ENCODE results near the gene VIL1. TPM values are rescaled to one million over a fixed set of nuclear protein-coding genes. Genes with fewer than 3 reads are reported as not detected.

VIL1 gene
- total RNA-seq, 1 donor from 2014 or later: 305 TPM

DNA sequence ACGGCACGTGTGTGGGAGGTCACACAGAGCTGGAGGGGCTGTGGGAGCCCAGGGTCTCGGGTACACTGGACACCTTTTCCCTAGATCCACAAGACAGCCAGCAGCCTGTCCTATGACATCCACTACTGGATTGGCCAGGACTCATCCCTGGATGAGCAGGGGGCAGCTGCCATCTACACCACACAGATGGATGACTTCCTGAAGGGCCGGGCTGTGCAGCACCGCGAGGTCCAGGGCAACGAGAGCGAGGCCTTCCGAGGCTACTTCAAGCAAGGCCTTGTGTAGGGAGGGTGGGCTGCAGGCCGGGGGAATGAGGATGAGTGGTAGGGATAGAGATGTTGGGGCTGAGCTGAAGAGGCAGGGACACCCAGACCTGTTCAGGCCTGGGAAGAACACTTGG is 6.6 kb downstream of the VIL1 start:
- no peak for TF ChIP-seq CTCF (IDR thresholded peaks at IDR 0.05; ENCODE audit: unreplicated experiment)
- Mint-ChIP-seq H3K36me3 (ENCODE audit: insufficient read depth) (peaks cover 25% of the 10 kb centered on the region), H3K27me3 (no peaks in the 10 kb centered on the region), H3K9me3 (ENCODE audit: low read depth) (no peaks in the 10 kb centered on the region), H3K4me1 (ENCODE audit: low read depth) (peaks cover 21% of the 10 kb centered on the region), H3K4me3 (ENCODE audit: low read depth) (no peak overlapping the region), H3K27ac (peak overlapping the region; percentile 57)
- no peak for DNase-seq (ENCODE audit: low spot score, unreplicated experiment)

DNA sequence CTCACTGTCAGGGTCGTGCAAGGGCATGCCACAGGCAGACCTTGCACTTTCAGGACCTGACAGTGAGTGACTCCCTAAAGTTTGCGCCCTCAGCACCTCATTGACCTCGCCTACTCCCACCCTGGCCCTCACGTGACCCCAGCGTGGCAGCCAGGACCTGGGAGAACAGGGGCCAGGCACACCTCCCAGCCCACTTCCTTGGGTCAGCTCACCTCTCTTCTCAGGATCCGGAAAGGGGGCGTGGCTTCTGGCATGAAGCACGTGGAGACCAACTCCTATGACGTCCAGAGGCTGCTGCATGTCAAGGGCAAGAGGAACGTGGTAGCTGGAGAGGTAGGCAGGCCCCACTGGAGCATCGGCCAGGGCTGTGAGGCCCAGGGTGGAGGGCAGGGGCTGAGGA is 8.8 kb downstream of the VIL1 start:
- no peak overlapping the region for H3K4me3 Mint-ChIP-seq (ENCODE audit: low read depth)
- H3K9me3 Mint-ChIP-seq (ENCODE audit: low read depth): no peaks in the 10 kb centered on the region
- peaks cover 32% of the 10 kb centered on the region for H3K36me3 Mint-ChIP-seq (ENCODE audit: insufficient read depth)

GRCh38 chr2:218428846-218429558 is 10.1 kb downstream of the VIL1 start:
- DNase-seq (ENCODE audit: low spot score, unreplicated experiment): no peak
- no peaks in the 10 kb centered on the region for H3K27me3 Mint-ChIP-seq
- no peak overlapping the region for H3K27ac Mint-ChIP-seq
- H3K4me3 Mint-ChIP-seq (ENCODE audit: low read depth): no peak overlapping the region
- no peaks in the 10 kb centered on the region for H3K9me3 Mint-ChIP-seq (ENCODE audit: low read depth)
- H3K4me1 Mint-ChIP-seq (ENCODE audit: low read depth): no peaks in the 10 kb centered on the region
- TF ChIP-seq CTCF (IDR thresholded peaks at IDR 0.05; ENCODE audit: unreplicated experiment): no peak
- H3K36me3 Mint-ChIP-seq (ENCODE audit: insufficient read depth): peaks cover 32% of the 10 kb centered on the region

More for the DNA sequence above, 8.8 kb downstream of the VIL1 start:
- no peak for DNase-seq (ENCODE audit: low spot score, unreplicated experiment)
- TF ChIP-seq CTCF (IDR thresholded peaks at IDR 0.05; ENCODE audit: unreplicated experiment): no peak
- H3K27me3 Mint-ChIP-seq: no peaks in the 10 kb centered on the region
- H3K27ac Mint-ChIP-seq: no peak overlapping the region
- H3K4me1 Mint-ChIP-seq (ENCODE audit: low read depth): peaks cover 4% of the 10 kb centered on the region

GRCh38 chr2:218429911-218430692 is 11.2 kb downstream of the VIL1 start:
- H3K27ac Mint-ChIP-seq: peak overlapping the region; percentile 69
- no peak for DNase-seq (ENCODE audit: low spot score, unreplicated experiment)
- no peaks in the 10 kb centered on the region for H3K4me1 Mint-ChIP-seq (ENCODE audit: low read depth)
- no peak for TF ChIP-seq CTCF (IDR thresholded peaks at IDR 0.05; ENCODE audit: unreplicated experiment)
- H3K27me3 Mint-ChIP-seq: no peaks in the 10 kb centered on the region
- H3K9me3 Mint-ChIP-seq (ENCODE audit: low read depth): no peaks in the 10 kb centered on the region
- H3K36me3 Mint-ChIP-seq (ENCODE audit: insufficient read depth): peaks cover 34% of the 10 kb centered on the region
- H3K4me3 Mint-ChIP-seq (ENCODE audit: low read depth): no peak overlapping the region

- no peaks in the 10 kb centered on the region for H3K4me1 Mint-ChIP-seq (ENCODE audit: low read depth)
- H3K36me3 Mint-ChIP-seq (ENCODE audit: insufficient read depth): peaks cover 30% of the 10 kb centered on the region
- no peaks in the 10 kb centered on the region for H3K27me3 Mint-ChIP-seq
- no peak overlapping the region for H3K27ac Mint-ChIP-seq
- H3K4me3 Mint-ChIP-seq (ENCODE audit: low read depth): no peak overlapping the region
- no peak for DNase-seq (ENCODE audit: low spot score, unreplicated experiment)
- no peak for TF ChIP-seq CTCF (IDR thresholded peaks at IDR 0.05; ENCODE audit: unreplicated experiment)
- no peaks in the 10 kb centered on the region for H3K9me3 Mint-ChIP-seq (ENCODE audit: low read depth)
Observed at GRCh38 chr2:218430721-218431120, 11.8 kb downstream of the VIL1 start.

Data from progenitor cell of endocrine pancreas (in vitro differentiated cells).